RWPE1 (cell line): Measurements from ENCODE around the gene OR51E1.

Experiments used
- CTCF ChIA-PET: fragments of 350-600 bp; sonication (Branson Sonifier 250); formaldehyde crosslinking; extraction: SDS; loops from one replicate; lab custom pipeline; 2021; lab: Yijun Ruan, JAX
- POLR2A ChIA-PET: fragments of 400-600 bp; formaldehyde crosslinking; extraction: SDS; loops from one replicate; lab custom pipeline; 2020; ENCODE audit warnings: antibody characterized with exemption; ENCODE audit not compliant: low non-redundant PET; lab: Yijun Ruan, JAX
- DNase-seq: peaks from one replicate; pipeline ENCODE4 v3.0.0; 2012; ENCODE audit warnings: low spot score
- H3K27ac ChIP-seq: fragments of 450-650 bp; 2 replicates; pipeline ENCODE4 v1.5.1; 2017
- TF ChIP-seq, protein P1 (sequence below): fragments of 450-650 bp; conservative IDR thresholded peaks from 2 replicates; pipeline ENCODE4 v1.5.1; 2017; ENCODE audit warnings: low read depth, mild to moderate bottlenecking

The OR51E1 gene

DNA sequence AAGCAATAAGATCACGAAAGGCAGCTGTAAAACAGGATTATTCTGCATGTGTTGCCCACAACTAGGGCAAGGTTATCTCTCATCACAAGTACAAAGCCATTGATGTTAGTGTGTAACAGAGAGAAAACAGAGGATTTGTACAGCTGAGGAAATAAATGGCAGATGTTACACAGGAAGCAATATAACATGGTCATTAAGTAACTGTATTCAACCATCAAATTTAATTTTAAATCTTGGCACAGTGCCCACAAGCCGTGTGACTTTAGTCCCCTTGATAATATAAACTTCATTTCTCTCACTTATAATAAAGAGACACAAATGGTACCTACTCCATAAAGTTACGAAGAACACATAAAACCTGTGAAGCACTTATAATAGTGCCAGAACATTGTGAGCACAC, 36.6 kb downstream of the OR51E1 start:
- no peak overlapping the region for H3K27ac ChIP-seq
- DNase-seq: no peak
- ChIA-PET POLR2A (no interaction called here), CTCF (no interaction called here)
- TF ChIP-seq, protein P1, sequence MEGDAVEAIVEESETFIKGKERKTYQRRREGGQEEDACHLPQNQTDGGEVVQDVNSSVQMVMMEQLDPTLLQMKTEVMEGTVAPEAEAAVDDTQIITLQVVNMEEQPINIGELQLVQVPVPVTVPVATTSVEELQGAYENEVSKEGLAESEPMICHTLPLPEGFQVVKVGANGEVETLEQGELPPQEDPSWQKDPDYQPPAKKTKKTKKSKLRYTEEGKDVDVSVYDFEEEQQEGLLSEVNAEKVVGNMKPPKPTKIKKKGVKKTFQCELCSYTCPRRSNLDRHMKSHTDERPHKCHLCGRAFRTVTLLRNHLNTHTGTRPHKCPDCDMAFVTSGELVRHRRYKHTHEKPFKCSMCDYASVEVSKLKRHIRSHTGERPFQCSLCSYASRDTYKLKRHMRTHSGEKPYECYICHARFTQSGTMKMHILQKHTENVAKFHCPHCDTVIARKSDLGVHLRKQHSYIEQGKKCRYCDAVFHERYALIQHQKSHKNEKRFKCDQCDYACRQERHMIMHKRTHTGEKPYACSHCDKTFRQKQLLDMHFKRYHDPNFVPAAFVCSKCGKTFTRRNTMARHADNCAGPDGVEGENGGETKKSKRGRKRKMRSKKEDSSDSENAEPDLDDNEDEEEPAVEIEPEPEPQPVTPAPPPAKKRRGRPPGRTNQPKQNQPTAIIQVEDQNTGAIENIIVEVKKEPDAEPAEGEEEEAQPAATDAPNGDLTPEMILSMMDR: no peak

DNA sequence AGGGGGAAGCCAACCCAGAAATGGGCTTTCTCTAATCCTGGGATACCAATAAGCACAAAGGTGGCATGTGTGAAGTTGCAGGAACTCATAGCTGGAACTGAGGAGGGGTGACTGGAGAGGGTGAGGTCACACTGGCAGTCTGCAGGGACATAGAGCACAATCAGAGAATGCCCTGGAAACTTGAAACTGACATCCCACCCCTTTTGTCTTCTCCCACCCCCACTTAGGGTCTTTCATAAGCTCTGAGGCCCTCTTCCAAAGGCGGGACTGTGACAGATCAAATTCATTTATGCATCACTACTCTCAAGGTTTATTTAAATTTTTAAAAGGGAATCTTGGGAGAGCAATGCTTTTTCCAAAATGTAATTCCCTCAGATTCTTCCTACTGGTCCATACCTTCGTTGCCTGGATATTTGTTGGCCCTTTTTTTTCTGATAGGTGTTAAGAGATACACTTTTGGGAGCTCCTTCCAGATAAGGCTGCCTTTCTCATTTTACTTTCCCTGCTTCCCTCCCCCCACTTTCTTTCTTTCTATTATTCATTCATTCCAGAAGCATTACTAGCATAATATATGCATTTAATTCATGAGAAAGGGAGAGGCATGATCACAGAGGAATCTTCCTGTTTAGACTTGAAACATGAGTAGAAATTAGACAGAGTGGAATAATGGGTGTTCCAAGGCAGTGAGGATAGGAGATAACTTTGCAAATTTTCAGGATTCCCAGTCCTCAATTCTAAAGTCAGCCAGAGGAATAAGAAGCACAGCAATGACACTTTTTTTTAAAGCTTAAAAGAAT, 39.0 kb downstream of the OR51E1 start:
- POLR2A ChIA-PET: no interaction called here
- CTCF ChIA-PET: interaction anchor here (0.6 kb wide), 1 partner anchor 505 kb away, joined by 3 read pairs; no protein-coding TSS in a partner anchor
- TF ChIP-seq, protein P1: no peak
- peak; percentile 26 for DNase-seq
- H3K27ac ChIP-seq: no peak overlapping the region

DNA sequence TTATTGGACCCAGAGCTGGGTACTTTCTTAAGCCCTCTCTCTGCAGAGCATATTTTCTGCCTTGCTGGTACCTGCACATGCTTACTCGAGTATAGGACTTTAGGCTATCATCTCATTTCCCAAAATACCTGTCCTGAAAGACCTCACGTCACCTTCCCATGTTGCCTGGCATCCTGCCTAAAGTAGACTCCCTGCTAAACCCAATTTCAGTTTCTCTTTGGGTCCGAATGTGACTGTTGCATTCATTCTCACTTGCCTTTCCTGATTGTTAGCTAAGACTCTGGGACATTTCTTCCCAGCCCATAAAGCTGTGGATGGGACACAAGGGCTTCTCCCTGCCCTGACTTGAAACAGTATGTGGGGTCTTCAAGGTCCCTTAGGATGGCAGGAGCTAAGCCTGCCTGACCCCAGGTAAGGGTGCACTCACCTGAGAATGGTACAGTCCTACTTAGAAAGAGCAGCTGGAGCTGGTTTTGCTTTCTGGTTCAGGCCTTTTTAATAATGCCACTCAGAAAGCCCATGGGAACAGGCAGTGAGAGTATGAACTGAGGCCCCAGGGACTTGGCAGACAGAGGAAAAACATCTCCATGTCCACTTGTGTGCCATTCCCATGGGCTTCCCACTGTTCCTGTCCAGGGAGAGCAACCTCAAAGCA, 41.0 kb downstream of the OR51E1 start:
- DNase-seq: no peak
- POLR2A ChIA-PET: no interaction called here
- TF ChIP-seq, protein P1: no peak
- CTCF ChIA-PET: no interaction called here
- H3K27ac ChIP-seq: no peak overlapping the region

DNA sequence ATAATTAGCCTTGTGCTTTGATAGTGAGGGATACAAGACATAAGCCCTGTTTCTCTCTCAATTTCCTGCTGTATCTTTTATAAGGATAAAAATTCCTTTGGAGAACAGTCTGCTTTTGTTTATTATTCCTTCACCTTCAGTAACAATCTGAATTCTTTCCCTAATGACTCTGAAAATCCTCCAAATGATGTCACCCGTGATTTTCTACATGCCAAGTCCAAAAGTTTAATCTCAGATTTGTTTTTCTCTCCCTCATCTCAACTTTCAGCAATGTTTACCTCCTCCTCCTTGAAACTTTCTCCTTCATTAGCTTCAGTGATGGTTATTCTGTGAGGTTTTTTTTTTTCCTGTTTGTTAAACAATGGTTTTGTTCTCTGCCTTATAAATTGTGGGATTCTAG, 51.7 kb downstream of the OR51E1 start:
- TF ChIP-seq, protein P1: no peak
- POLR2A ChIA-PET: no interaction called here
- CTCF ChIA-PET: no interaction called here

DNA sequence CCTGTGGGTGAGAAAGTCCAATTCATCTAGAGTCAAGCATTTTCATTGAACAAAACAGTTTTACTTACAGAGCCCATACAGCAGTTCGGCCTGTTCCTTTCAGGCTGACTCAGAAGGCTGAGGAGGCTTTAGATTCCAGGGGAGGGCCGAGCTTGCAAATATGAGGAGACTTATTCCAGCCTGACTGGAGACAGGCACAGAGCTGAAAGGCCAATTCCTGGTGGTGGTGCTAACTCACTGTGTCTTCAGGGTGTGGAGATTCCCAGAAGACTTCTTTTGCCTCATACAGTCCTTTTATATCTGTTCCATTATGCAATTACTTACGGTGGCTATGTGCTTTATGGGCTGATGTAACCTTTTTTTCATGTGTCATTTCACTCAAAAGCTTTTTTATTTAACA, 53.8 kb downstream of the OR51E1 start, which contains the start of gene OR51E2:
Gene OR51E2, minus strand, starts transcription at position 269 of the 400 bp plus-strand sequence. CDS start 15,142 bp downstream, outside the sequence.
- H3K27ac ChIP-seq: no peak within 1 kb of the TSS
- ChIA-PET CTCF (no interaction called here), POLR2A (no interaction called here)
- DNase-seq: no peak
- TF ChIP-seq, protein P1: no peak

More for the DNA sequence above, 51.7 kb downstream of the OR51E1 start:
- no peak for DNase-seq
- H3K27ac ChIP-seq: no peak overlapping the region

DNA sequence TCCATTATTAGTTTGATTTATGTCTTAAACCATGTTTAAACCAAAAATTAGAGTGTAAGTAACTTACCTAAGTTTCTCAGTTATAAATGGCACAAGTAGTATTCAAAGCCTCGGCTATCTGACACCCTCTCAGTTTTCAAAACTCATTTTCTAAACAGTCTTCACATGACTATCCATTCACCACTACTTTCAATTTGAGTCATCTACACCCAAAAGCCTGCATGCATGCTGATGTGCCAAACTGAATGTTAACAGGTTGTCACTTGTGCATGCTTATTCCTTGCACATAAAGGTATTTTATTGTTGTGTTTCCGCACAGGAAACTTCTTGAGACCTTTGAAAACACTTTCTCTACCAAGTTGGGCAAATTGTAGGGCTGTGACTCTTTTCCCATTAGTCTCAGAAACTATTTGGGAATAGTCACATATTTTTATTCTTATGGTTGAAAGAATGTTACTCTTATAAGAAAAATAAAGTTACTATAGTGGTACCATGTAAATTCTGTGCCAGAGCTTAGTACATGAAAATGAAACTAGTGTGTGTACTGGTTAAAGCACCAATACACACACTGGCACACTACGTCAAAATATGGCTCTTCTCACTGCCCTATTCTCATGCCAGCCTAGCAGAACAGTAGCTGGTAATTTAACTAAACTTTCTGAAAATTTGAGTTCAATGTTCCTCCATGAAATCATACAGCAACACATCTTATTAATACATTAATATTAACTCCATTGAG, 56.1 kb downstream of the OR51E1 start:
- POLR2A ChIA-PET: no interaction called here
- CTCF ChIA-PET: no interaction called here
- DNase-seq: no peak
- no peak overlapping the region for H3K27ac ChIP-seq
- TF ChIP-seq, protein P1: no peak
